GM19455 (cell line): ENCODE results near the gene JHY.
A peak's percentile ranks its signal among the peaks of the same experiment; 100 is the strongest.
"Not testable (repeated sequence)": the region's sequence is repeated elsewhere in the genome, so short reads cannot be mapped to it uniquely, and the experiment has no call there.

Experiments used
- ATAC-seq: cut with Tn5 transposase; IDR thresholded peaks from one replicate; pipeline ENCODE4 v1.9.1; 2021; ENCODE audit not compliant: unreplicated experiment

The JHY gene

DNA sequence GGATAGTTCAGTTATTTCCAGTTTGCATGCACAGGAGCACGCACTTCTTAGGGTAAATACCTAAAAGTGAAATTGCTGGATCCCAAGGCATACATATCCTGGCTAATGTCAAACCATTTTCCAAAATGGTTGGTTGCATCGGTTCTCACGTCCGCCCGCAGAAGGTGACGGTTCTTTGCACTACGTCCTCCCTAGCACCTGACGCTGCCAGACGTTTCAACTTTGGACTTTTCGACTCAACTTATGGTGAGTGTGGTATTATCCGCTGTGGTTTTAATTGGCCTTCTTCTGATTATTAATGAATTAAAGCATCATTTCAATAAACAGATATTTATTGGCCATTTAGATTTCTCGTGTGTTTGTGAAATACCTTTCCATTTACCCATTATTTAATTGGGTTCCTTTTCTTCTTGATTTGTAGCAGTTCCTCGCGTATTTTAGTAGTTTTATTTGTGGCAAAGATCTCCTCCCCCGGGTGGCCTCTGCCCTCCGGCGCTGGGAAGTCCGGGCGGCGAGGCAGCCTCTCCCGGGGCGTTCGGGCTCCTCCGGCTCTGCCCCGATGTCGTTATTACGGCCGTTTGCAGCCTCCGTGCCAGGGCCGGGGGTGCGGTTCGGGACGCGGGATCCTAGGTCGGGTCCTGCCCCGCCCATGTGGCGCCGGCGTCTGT lies at the start of gene JHY:
JHY (plus strand) TSS at position 571 of the 668 bp plus-strand sequence. CDS start 3,091 bp downstream, outside the sequence.
- ATAC-seq = no peak

DNA sequence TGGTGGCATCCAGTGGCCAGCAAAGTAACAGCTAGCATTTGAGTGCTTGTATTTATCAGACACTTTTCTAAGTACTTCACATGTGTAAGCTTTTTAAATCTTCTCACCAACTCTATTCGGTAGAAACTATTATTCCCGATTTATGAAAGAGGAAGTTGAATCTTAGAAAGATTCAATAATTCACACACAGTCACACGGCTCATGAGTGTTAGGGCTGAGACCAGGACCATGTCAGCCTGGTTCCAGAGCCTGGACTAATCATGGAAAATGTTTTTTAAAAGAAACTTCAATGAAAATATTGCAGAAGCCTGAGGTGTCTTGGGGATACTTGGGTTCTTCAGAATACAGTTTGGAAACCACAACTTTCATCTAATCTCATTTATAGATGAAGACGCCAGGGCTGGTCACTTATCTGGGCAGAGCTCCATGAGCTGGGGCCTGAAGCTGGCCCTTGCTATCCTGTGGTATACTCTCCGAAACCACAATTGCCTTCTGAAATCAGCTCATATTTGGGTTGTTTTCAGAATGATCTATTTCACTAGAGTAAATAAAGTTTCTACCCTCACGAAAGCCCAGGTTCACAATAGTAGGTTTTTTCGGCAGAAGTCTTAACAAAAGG lies 48.6 kb upstream of the JHY start:
- ATAC-seq = no peak

DNA sequence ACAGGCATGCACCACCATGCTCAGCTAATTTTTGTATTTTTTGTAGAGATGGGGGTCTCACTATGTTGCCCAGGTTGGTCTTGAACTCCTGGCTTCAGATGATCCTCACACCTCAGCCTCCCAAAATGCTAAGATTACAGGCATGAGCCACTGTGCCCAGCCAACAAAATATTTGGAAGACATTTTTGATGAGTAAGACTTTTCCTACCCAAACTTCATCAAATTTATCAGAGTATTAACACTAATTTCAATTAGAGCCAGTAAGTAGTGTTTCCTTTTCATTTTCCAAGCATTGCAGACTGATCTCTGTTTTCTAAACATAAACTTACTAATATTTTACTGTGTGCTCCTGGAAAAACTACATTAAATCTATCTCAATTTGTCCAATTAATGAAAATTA lies 45.6 kb upstream of the JHY start:
- ATAC-seq = no peak

DNA sequence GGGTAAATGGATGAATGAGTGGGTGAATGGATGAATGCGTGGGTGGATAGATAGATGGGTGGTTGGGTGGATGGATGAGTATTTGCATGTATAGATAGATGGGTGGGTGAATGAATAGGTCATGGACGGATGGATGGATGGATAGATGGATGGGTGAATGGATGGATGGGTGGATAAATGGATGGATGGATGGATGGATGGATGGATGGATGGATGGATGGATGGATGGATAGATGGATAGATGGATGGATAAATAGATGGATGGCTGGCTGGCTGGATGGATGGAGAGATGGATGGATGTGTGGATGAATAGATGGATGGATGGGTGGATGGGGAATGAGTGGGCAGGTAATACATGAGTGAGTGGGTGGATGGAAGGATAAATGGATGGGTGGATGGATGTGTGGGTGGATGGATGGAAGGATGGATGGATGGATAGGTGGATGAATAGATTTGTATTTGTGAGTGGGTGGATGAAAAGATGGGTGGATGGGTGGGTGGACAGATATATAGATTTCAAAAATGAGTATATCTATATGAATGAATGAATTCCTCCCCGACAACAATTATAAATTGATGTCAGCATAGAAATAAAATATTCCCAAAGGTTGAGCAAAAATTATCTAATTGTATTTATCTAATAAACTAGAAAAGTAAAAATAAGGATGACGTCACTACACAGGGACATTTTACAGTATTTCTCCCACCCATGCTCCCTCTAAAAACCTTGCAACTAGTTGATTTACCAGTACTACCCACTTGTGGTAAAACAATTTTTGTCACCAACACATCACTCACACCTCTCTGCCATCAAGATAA lies 44.8 kb upstream of the JHY start:
- ATAC-seq = no peak

DNA sequence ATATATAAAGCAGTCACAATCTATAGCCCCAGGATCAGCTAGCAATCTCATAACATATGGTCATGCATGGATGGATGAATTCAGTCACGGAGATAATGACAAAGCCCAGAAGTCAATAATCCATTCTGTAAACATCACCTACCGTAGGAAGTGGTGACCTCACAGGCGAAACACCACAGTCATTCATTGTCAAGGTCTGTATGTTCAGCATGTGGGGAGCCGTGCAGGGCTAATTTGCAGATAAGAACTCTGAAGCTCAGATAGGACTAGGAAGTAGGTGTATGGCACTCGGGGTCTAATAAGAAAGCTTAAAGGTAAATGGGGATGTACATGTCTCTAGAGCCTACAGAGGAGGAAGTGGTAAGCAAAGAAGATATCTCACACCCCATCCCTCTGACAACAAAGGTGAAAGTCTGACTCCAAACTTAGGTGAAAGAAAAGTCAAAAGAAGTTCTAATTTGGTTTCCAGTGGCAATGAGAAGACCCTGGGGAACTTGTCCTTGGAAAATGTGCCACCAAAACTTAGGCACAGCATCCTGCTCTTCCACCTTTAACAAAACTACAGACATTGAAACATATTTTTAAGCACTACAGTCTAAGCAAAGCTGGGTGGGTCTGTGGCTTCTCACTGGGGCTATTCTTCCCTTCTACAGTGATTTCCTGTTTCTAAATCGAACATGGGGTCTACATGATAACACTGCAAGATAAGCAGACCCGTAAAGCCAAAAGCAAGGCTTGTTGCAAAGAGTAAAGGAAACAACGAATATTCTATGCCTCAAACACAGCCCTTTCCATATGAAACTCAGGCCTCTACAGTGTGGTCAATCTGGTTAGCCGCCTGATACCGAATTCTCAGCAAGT lies 39.0 kb upstream of the JHY start:
- ATAC-seq = no peak

DNA sequence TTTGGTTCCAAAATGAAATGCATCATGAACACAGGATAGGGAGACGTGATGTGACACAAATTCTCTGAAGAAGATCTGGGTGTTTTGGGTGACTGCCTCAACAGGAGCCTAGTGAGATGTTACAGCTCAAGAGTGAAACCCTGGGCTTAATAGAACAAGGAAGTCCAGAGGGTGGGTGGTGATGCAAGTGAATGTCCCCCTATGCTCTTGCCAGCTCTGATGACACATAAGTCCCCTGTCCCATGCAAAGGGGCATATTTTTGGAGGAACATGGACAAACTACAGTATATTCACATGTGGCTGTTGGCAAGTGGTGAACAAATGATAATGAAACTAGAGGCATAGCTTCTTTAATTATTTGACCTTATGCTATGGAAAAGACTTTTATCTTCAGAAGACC lies 35.1 kb upstream of the JHY start:
- no peak for ATAC-seq

DNA sequence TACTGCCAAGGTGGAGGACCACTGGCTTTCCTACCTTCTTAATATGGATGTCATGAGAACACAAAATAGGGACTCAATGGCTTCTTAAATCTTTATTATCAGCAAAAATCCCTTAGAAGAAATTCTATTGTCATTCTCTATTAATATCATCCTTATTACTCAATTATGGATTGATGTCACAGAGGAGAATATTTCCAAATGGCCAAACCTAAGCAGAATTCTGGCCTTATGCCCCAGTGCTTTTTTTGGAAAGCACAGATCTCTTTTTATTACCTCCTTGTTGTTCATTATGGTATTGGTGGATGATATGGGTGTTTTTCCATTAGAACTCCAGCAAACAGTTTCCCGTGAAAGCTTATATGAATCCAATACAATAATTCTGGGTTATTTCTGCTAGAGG lies 34.4 kb upstream of the JHY start:
- ATAC-seq = no peak

DNA sequence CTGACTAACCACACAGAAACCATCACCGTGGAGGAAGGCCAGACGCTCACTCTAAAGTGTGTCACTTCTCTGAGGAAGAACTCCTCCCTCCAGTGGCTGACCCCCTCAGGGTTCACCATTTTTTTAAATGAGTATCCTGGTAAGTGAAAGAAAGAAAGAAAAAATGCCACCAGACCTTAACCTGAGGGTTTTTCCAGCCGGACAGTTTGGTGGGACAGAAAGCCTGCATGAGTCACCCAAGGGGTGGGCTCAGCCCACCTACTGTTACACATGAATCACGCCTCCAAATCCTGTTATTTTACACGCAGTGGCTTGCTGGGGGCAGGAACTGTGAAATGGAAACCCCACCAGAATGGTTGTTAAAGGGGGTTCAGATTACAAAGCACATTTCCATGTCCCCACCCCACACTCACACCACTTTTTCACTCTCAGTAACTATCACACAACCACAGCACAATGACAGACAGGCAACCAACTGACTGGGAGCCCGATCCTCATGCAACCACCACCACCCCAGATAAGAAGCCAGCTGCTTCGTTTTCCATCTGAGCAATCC lies 32.4 kb upstream of the JHY start:
- ATAC-seq = no peak

DNA sequence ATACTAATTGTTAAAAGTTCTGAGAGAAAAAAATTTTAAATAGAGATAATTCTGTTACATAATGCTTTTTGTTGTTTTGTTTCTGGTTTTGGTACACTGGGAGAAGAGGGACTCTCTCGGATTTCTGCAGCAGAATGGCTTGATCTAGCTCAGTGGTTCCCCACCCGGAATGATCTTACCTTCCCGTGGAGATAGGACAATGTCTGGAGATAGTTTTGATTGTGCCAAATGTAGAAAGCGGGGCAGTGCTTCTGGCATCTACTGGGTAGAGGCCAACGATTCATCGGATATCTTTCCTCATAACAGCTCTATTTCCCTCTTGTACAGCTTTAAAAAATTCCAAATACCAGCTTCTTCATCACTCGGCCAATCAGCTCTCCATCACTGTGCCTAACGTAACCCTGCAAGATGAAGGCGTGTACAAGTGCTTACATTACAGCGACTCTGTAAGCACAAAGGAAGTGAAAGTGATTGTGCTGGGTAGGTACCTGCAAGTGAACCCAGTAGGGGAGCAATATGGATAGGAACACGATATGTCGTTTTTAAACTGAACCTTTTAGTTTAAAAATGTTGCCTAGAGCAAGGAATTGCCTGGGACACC lies 31.1 kb upstream of the JHY start:
- peak; percentile 63 for ATAC-seq

DNA sequence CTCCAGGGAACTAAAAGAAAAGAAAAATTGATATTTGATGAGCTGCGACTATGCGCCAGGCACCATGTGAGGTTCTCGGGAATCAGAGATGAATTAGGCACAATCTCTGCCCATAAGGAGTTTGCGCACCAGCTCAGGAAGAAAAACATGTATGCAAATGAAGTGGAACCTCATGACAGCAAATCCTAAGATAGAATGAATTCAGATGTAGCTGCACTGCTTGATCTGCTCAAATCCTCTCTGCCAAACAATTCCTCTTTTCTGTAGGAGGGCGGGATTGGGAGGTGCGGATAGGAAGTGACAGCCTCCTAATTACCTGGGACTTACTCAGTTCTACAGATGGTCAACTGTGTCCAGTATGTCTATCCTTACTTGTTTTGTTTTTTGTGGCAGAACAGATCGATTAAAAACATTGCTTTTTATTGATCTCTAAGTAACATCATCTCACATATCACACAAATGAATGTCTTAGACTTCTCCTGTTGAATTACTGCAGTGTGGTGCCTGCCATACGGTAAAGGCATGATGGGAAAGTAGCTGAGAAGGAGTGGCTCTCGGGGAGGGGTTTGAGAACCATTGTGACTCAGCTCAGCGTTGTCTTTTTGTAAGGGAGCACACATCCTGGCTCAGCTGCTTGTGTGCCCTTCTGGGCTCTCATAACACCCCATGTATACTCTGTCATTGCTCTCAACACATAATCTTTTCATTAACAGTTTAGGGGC lies 30.3 kb upstream of the JHY start:
- no peak for ATAC-seq

DNA sequence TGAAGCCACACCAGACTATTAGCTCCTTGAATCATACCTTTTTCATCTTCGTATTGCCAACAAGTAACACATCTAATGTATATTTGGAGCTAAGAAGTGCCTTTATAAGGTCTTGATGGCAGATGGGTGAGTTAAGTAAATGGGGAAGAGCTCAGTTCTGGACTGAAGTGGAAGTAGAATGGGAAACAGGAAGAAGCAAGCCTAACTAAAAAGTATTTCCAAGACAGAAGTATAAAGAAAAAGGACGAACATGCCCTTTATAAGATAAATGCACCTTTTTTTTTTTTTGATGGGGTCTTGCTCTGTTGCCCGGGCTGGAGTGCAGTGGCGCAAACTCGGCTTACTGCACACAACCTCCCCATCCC lies 29.8 kb upstream of the JHY start:
- ATAC-seq = no peak

DNA sequence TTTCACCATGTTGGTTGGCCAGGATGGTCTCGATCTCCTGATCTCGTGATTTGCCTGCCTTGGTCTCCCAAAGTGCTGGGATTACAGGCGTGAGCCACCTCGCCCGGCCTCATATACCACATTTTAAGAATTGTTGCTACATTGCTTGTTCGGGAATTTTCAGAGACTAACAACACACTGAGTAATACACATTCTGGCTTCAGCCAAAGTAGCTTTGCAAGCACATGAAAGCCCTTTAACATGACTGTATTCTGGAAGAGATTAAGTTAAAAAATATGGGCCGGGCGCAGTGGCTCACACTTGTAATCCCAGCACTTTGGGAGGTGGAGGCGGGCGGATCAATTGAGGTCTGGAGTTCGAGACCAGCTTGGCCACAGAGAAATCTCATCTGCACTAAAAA lies 29.3 kb upstream of the JHY start:
- ATAC-seq = no peak

DNA sequence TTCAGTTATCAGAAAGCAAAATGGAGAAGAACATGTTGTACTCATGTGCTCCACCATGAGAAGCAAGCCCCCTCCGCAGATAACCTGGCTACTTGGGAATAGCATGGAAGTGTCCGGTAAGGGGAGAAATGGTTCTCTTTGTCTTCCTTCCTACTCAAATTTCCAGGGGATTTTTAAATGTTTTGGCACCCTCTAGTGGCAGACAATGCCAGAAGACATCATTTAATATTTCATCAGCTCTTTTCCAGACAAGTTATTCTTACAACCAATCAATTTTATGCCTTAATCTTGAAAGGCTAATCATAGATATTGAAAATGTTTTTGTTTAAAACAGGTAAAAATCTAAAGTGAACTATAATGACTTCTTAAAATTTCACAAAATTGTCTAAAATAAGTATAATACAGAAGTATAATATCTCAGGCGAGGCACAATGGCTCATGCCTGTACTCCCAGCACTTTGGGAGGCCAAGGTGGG lies 28.6 kb upstream of the JHY start:
- no peak for ATAC-seq

DNA sequence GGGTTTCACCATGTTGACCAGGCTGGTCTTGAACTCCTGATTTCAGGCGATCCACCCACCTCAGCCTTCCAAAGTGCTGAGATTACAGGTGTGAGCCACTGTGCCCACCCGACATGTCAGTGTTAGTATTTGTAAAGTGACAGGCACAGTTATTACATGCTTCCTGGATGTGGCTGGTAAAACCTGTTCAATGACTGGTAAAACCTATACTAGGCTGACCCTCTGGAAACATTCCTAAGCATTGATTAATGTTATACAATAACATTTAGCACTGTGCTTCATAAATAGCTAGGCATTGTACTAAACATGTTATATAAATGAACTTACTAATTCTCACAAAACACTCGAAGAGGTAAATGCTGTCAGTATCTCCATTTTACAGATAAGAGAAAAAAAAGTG lies 20.9 kb upstream of the JHY start:
- ATAC-seq = no peak

DNA sequence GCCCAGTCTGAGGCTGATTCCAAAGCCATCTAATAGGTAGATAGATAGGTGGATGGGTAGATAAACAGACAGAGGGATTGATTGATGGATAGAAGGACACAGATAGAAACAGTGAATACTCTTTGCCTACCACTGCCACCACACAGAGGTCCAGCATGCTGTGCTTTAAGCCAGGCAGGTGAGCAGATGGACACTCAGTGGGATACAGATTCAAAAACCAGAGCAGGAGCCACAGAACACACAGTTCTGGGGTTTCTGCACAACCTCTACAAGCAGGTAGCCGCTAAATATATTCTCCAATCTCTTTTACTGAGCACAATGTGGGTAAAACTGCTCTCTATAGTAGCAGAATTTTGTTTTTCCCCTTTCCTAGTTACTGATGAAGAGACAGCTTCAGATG lies 20.5 kb upstream of the JHY start:
- ATAC-seq = no peak

DNA sequence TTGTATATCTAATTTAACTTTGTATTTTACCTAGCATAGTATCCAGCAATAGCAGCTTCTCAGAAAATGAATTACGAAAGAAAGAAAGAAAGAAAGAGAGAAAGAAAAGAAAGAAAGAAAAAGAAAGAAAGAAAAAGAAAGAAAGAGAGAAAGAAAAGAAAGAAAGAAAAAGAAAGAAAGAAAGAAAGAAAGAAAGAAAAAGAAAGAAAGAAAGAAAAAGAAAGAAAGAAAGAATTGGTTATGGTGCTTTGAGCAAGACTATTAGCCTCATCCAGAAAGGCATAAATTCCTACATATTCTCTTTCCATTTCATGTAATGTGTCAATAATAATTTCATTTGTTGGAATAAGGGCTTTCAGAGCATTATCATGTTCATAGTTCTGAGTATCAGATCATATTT lies 19.4 kb upstream of the JHY start:
- ATAC-seq = not testable (repeated sequence)

DNA sequence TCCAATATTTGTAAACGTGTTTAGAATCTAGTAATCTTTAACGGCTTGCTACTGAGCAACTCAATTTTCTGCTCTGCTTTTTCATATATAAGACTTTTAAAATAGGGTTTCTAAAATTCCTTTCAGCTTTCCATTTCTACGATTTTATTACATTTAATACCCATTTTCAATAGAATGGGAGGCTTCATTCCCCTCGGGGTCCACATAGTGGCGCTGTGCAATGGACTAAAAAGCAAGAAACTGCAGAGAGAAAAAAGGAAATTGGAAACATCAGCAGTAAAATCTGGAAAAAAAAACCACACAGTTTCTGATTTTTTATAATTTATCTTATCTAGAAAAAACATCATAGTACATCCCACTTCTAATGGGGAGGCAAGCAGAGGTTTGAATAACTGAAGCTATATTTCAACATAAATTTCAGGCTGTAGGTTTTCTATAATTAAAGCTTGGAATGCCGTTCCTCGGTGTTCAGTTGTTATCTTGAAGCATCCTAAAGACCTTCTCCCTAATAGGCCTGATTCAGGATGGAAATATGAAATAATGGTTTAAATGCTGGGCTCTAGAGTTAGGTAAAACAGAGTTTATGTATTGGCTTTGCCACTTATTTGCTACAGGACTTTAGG lies 18.7 kb upstream of the JHY start:
- no peak for ATAC-seq

DNA sequence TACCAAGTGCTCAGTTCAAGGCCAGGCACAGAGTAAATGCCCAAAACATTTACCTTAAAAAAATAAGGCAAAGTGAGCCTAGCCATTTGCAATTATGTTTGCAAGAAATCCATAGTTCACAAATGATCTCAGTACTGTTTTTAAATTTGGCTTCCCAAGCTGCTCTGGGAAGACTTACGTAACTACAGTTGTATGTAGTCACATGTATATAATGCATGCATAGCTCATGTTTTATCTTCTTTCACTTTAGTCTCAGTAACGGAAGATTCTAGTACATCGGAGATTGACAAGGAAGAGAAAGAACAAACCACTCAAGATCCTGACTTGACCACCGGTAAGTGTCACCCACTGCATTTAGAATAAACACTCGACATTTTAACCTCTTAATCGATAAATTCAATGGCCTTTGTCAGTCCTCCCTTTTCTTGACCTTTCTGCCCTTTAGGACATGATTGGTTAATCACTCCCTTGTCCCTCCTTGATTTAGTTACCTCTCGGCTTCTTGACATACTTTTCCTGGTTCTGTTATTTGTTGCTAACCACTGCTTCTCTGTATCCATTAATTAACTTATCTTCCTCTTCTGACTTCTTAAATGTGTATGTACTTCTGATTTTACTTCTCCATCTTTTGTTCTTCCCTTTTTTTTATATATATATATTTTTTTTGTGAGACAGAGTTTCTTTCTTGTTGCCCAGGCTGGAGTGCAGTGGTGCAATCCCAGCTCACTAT lies 18.0 kb upstream of the JHY start:
- ATAC-seq = no peak

DNA sequence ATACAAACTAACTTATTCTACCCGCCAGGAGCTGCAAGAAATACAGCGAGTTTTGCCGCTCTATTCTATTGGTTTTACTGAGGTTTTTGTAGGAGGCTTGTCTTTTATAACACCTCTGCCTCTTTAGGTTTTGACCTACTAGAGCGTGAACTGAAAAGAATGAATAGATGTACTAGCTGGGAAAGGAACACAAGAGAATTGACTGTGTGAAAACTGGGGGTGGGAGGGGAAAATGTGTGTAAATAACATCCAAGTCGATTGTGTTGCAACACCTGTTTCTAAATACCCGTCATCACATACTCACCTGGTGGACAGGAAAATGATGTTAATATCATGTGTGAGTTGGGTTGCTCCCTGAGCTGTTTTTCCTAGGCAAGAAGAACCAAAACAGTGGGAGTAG lies 12.9 kb upstream of the JHY start:
- no peak for ATAC-seq
